ENCODE measurements around the gene OSBPL6.
A peak's percentile ranks its signal among the peaks of the same experiment; 100 is the strongest.

Gene OSBPL6

DNA sequence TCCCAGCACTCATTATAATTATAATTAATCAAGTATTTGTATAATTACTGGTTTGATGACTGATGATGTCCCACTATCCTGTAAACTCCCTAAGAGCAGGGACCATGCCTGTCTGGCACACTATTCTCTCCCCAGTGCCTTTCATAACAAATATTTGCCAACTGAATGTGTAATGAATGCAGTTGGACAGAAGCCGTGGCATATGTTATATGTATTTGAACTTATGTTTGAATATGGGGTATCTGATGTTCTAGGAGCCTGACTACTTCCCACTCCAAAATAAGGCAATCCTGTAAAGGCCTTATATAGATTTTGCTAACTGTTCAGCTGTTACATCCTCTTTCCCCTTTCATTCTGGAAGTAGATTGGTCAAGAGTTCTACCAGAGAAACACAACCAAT, 19.7 kb downstream of the OSBPL6 start:
- no peak overlapping the region for H3K4me2 ChIP-seq (ENCODE audit: low read length, poor library complexity, severe bottlenecking)
- H3K79me1 ChIP-seq (replicated peaks; ENCODE audit: low read length, poor library complexity, severe bottlenecking): peaks cover 1% of the 10 kb centered on the region
- no peak for DNase-seq
- no peak overlapping the region for H3K23ac ChIP-seq (ENCODE audit: low read length in 2 of 2)
- no peaks in the 10 kb centered on the region for H3K9me3 ChIP-seq (ENCODE audit: control insufficient read depth, low read length)
- H4K8ac ChIP-seq (ENCODE audit: low read length): no peak overlapping the region
- H3K27ac ChIP-seq (ENCODE audit: low read length, poor library complexity, severe bottlenecking): no peak overlapping the region
- no peak overlapping the region for H2AFZ ChIP-seq (ENCODE audit: low read depth, low read length)
- H4K91ac ChIP-seq (ENCODE audit: low read length): no peak overlapping the region
- H3K9ac ChIP-seq (ENCODE audit: low read length): no peak overlapping the region
- H3K4ac ChIP-seq (ENCODE audit: low read depth in 1 of 2, low read length in 2 of 2): no peak overlapping the region
- H3K18ac ChIP-seq (ENCODE audit: low read depth in 1 of 2, low read length in 2 of 2): no peak overlapping the region
- no CpG with 5 or more reads among the region's 1 CpG for WGBS
- H3K4me1 ChIP-seq (ENCODE audit: control insufficient read depth, insufficient read depth, low read depth, low read length): no peaks in the 10 kb centered on the region
- H3K36me3 ChIP-seq (ENCODE audit: control insufficient read depth in 1 of 2, insufficient read depth in 2 of 2, low read depth in 1 of 2, low read length in 2 of 2): no peaks in the 10 kb centered on the region
- H2AK5ac ChIP-seq (ENCODE audit: low read length, severe bottlenecking): no peak overlapping the region
- no peak overlapping the region for H2BK120ac ChIP-seq (ENCODE audit: low read depth, low read length)
- no peak overlapping the region for H2BK15ac ChIP-seq (ENCODE audit: low read depth, poor library complexity, severe bottlenecking)
- H3K27me3 ChIP-seq (ENCODE audit: control insufficient read depth in 1 of 2, insufficient read depth in 1 of 2, low read length in 2 of 2): no peaks in the 10 kb centered on the region
- no peak overlapping the region for H2BK12ac ChIP-seq (ENCODE audit: low read length in 2 of 2)
- no peak overlapping the region for H2BK5ac ChIP-seq (ENCODE audit: low read depth, low read length, poor library complexity, severe bottlenecking)
- H3K14ac ChIP-seq (ENCODE audit: low read length in 2 of 2): peak overlapping the region in 1 of 2 experiments; percentile 48
- no peak overlapping the region for H3K4me3 ChIP-seq (ENCODE audit: insufficient read depth in 1 of 2, low read depth in 1 of 2, low read length in 2 of 2)

DNA sequence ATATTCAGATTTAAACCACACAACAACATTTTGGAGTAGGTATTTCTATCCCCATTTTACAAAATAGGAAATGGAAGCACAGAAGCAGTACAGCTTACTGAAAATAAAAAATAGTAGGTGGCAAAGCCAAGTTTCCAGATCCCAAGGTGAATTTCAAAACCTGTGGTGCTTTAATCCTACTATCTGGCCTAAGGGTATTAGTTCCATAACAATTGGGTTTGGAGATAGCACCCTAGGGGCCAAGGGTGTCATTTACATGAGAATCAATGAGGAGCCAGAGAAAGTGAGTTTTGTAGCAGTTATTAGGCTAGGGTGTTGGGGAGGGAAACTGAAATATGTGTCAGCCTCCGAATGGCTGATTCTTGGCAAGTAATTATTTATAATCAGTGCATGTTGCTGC, 24.9 kb downstream of the OSBPL6 start:
- no peaks in the 10 kb centered on the region for H3K36me3 ChIP-seq (ENCODE audit: control insufficient read depth in 1 of 2, insufficient read depth in 2 of 2, low read depth in 1 of 2, low read length in 2 of 2)
- no peak overlapping the region for H3K4me2 ChIP-seq (ENCODE audit: low read length, poor library complexity, severe bottlenecking)
- no peak overlapping the region for H3K4me3 ChIP-seq (ENCODE audit: insufficient read depth in 1 of 2, low read depth in 1 of 2, low read length in 2 of 2)
- no peak overlapping the region for H4K91ac ChIP-seq (ENCODE audit: low read length)
- H2BK5ac ChIP-seq (ENCODE audit: low read depth, low read length, poor library complexity, severe bottlenecking): no peak overlapping the region
- H3K27ac ChIP-seq (ENCODE audit: low read length, poor library complexity, severe bottlenecking): no peak overlapping the region
- no peak overlapping the region for H2AFZ ChIP-seq (ENCODE audit: low read depth, low read length)
- DNase-seq: no peak
- H3K9me3 ChIP-seq (ENCODE audit: control insufficient read depth, low read length): no peaks in the 10 kb centered on the region
- no peak overlapping the region for H2BK15ac ChIP-seq (ENCODE audit: low read depth, poor library complexity, severe bottlenecking)
- no peak overlapping the region for H2BK12ac ChIP-seq (ENCODE audit: low read length in 2 of 2)
- no peak overlapping the region for H3K4ac ChIP-seq (ENCODE audit: low read depth in 1 of 2, low read length in 2 of 2)
- peaks cover 6% of the 10 kb centered on the region for H3K79me1 ChIP-seq (replicated peaks; ENCODE audit: low read length, poor library complexity, severe bottlenecking)
- H3K18ac ChIP-seq (ENCODE audit: low read depth in 1 of 2, low read length in 2 of 2): no peak overlapping the region
- no peak overlapping the region for H3K14ac ChIP-seq (ENCODE audit: low read length in 2 of 2)
- no peaks in the 10 kb centered on the region for H3K4me1 ChIP-seq (ENCODE audit: control insufficient read depth, insufficient read depth, low read depth, low read length)
- no peak overlapping the region for H3K23ac ChIP-seq (ENCODE audit: low read length in 2 of 2)
- no peaks in the 10 kb centered on the region for H3K27me3 ChIP-seq (ENCODE audit: control insufficient read depth in 1 of 2, insufficient read depth in 1 of 2, low read length in 2 of 2)
- H4K8ac ChIP-seq (ENCODE audit: low read length): no peak overlapping the region
- H3K9ac ChIP-seq (ENCODE audit: low read length): no peak overlapping the region
- H2AK5ac ChIP-seq (ENCODE audit: low read length, severe bottlenecking): no peak overlapping the region
- WGBS: 86% methylated on average over 1 of the region's 1 CpG
- no peak overlapping the region for H2BK120ac ChIP-seq (ENCODE audit: low read depth, low read length)

DNA sequence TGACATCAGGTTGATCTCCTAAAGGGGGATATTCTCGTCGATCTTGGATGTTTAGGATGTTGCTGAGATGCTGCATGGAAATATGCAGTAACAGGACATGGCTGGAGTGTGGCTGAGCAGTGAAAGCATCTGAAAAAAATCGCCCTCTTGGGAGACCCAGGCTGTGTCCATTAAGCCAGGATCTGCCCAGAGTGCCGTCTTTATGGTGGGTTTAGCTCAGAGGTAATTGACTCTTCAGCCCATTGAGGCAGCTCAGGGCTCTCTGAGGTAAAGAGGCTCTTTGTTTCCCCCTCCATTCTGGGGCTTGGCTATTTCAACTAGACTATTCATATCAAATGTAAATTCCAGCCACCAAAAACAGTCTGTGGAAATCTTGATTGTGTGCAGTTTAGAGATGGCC, 26.5 kb downstream of the OSBPL6 start:
- no peak overlapping the region for H2AK5ac ChIP-seq (ENCODE audit: low read length, severe bottlenecking)
- 78% methylated on average over 4 of the region's 4 CpGs for WGBS
- H2AFZ ChIP-seq (ENCODE audit: low read depth, low read length): no peak overlapping the region
- H3K4me2 ChIP-seq (ENCODE audit: low read length, poor library complexity, severe bottlenecking): no peak overlapping the region
- H3K27ac ChIP-seq (ENCODE audit: low read length, poor library complexity, severe bottlenecking): no peak overlapping the region
- H3K4me3 ChIP-seq (ENCODE audit: insufficient read depth in 1 of 2, low read depth in 1 of 2, low read length in 2 of 2): no peak overlapping the region
- no peak overlapping the region for H4K91ac ChIP-seq (ENCODE audit: low read length)
- H3K9me3 ChIP-seq (ENCODE audit: control insufficient read depth, low read length): no peaks in the 10 kb centered on the region
- H3K36me3 ChIP-seq (ENCODE audit: control insufficient read depth in 1 of 2, insufficient read depth in 2 of 2, low read depth in 1 of 2, low read length in 2 of 2): no peaks in the 10 kb centered on the region
- H3K4me1 ChIP-seq (ENCODE audit: control insufficient read depth, insufficient read depth, low read depth, low read length): peaks cover 2% of the 10 kb centered on the region
- H3K9ac ChIP-seq (ENCODE audit: low read length): no peak overlapping the region
- no peak overlapping the region for H2BK12ac ChIP-seq (ENCODE audit: low read length in 2 of 2)
- no peak overlapping the region for H3K23ac ChIP-seq (ENCODE audit: low read length in 2 of 2)
- H4K8ac ChIP-seq (ENCODE audit: low read length): no peak overlapping the region
- no peak for DNase-seq
- no peak overlapping the region for H3K4ac ChIP-seq (ENCODE audit: low read depth in 1 of 2, low read length in 2 of 2)
- no peak overlapping the region for H3K18ac ChIP-seq (ENCODE audit: low read depth in 1 of 2, low read length in 2 of 2)
- no peak overlapping the region for H2BK120ac ChIP-seq (ENCODE audit: low read depth, low read length)
- H2BK15ac ChIP-seq (ENCODE audit: low read depth, poor library complexity, severe bottlenecking): no peak overlapping the region
- no peak overlapping the region for H3K14ac ChIP-seq (ENCODE audit: low read length in 2 of 2)
- H3K79me1 ChIP-seq (replicated peaks; ENCODE audit: low read length, poor library complexity, severe bottlenecking): peaks cover 4% of the 10 kb centered on the region
- H2BK5ac ChIP-seq (ENCODE audit: low read depth, low read length, poor library complexity, severe bottlenecking): no peak overlapping the region
- H3K27me3 ChIP-seq (ENCODE audit: control insufficient read depth in 1 of 2, insufficient read depth in 1 of 2, low read length in 2 of 2): no peaks in the 10 kb centered on the region

DNA sequence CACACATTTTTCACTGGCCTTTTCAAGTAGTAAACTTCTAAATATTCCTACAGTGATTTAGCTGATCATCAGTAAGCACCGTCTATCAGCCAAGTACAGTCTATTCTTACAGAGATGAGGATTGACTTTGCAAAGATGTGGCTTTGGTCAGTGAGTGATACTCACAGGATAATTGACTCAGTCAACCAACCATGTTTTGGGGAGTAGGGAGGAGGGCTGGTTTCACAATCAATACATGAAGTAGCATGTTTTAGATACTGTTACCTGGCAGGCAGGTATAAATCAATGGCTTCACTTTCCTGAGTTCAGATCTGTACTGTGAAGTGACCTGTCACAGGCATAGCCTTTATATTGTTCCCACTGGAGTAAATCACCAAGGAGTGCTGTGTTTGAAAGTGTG, 27.2 kb downstream of the OSBPL6 start:
- Histone ChIP-seq H3K4me1 (ENCODE audit: control insufficient read depth, insufficient read depth, low read depth, low read length) (peaks cover 2% of the 10 kb centered on the region), H3K9me3 (ENCODE audit: control insufficient read depth, low read length) (no peaks in the 10 kb centered on the region), H3K14ac (ENCODE audit: low read length in 2 of 2) (no peak overlapping the region), H3K79me1 (replicated peaks; ENCODE audit: low read length, poor library complexity, severe bottlenecking) (peaks cover 4% of the 10 kb centered on the region), H2AK5ac (ENCODE audit: low read length, severe bottlenecking) (no peak overlapping the region), H2BK5ac (ENCODE audit: low read depth, low read length, poor library complexity, severe bottlenecking) (no peak overlapping the region), H3K18ac (ENCODE audit: low read depth in 1 of 2, low read length in 2 of 2) (no peak overlapping the region), H2BK12ac (ENCODE audit: low read length in 2 of 2) (no peak overlapping the region), H4K91ac (ENCODE audit: low read length) (no peak overlapping the region), H3K27ac (ENCODE audit: low read length, poor library complexity, severe bottlenecking) (no peak overlapping the region), H3K4me3 (ENCODE audit: insufficient read depth in 1 of 2, low read depth in 1 of 2, low read length in 2 of 2) (no peak overlapping the region), H3K23ac (ENCODE audit: low read length in 2 of 2) (no peak overlapping the region), H2BK120ac (ENCODE audit: low read depth, low read length) (no peak overlapping the region), H3K4ac (ENCODE audit: low read depth in 1 of 2, low read length in 2 of 2) (no peak overlapping the region), H3K9ac (ENCODE audit: low read length) (no peak overlapping the region), H2BK15ac (ENCODE audit: low read depth, poor library complexity, severe bottlenecking) (no peak overlapping the region), H3K27me3 (ENCODE audit: control insufficient read depth in 1 of 2, insufficient read depth in 1 of 2, low read length in 2 of 2) (no peaks in the 10 kb centered on the region), H2AFZ (ENCODE audit: low read depth, low read length) (no peak overlapping the region), H3K36me3 (ENCODE audit: control insufficient read depth in 1 of 2, insufficient read depth in 2 of 2, low read depth in 1 of 2, low read length in 2 of 2) (no peaks in the 10 kb centered on the region), H3K4me2 (ENCODE audit: low read length, poor library complexity, severe bottlenecking) (no peak overlapping the region), H4K8ac (ENCODE audit: low read length) (no peak overlapping the region)
- 100% methylated on average over 1 of the region's 1 CpG for WGBS
- DNase-seq: no peak

All from mesenchymal stem cell (in vitro differentiated cells and primary cell).